ENCODE results near the gene TLX3.

GRCh38 chr5:171269717-171270116 is 39.3 kb upstream of the TLX3 start:
- TF ChIP-seq CTCF (conservative IDR thresholded peaks at IDR 0.05; ENCODE audit: low read depth, low read length) (no peak), NFE2L2 (IDR thresholded peaks at IDR 0.05; ENCODE audit: low read depth, low read length) (0 out of 2 replicates have a peak, but pooled peaks have one; percentile 1), RCOR1 (IDR thresholded peaks at IDR 0.05; ENCODE audit: insufficient replicate concordance, low read length) (no peak), RFX5 (IDR thresholded peaks at IDR 0.05; ENCODE audit: low read depth, low read length) (no peak), POLR2A (IDR thresholded peaks at IDR 0.05; ENCODE audit: low read depth, low read length) (no peak), RAD21 (IDR thresholded peaks at IDR 0.05; ENCODE audit: low read length) (no peak), ELK1 (IDR thresholded peaks at IDR 0.05; ENCODE audit: borderline replicate concordance, low read depth, low read length) (no peak)
